Uterus (tissue), 4 donors: ENCODE data around the gene EPB41L2. TPM values are rescaled to one million over a fixed set of nuclear protein-coding genes. Genes with fewer than 3 reads are reported as not detected.

ENCODE experiments used
- DNase-seq, 2 donors: peaks; one replicate each; pipeline ENCODE4 v3.0.0-alpha.2; 2019 to 2020
- H3K27ac ChIP-seq, 2 donors: fragments of 200-600 bp; sonication (generic); 1 replicate in 1 of 2; 2 replicates in 1 of 2; pipeline ENCODE4 v1.5.1; 2016 to 2018
- H3K27me3 ChIP-seq, 2 donors: fragments of 200-600 bp; sonication (generic); one replicate each; pipeline ENCODE4 v1.5.1; 2018 to 2019; ENCODE audit warnings: control low read depth in 1 of 2
- H3K36me3 ChIP-seq, 2 donors: fragments of 200-600 bp; sonication (generic); one replicate each; pipeline ENCODE4 v1.5.1; 2019; ENCODE audit warnings: control low read depth in 1 of 2
- H3K4me1 ChIP-seq, 2 donors: fragments of 200-600 bp; sonication (generic); one replicate each; pipeline ENCODE4 v1.5.1; 2018 to 2019; ENCODE audit warnings: control low read depth in 1 of 2
- H3K4me3 ChIP-seq, 2 donors: fragments of 200-600 bp; sonication (generic); 1 replicate in 1 of 2; 2 replicates in 1 of 2; pipeline ENCODE4 v1.5.1; 2018 to 2019; ENCODE audit warnings: mild to moderate bottlenecking in 1 of 2
- H3K9me3 ChIP-seq, 2 donors: fragments of 200-600 bp; sonication (generic); one replicate each; pipeline ENCODE4 v1.5.1; 2019; ENCODE audit warnings: control low read depth in 1 of 2
- CTCF ChIP-seq, 4 experiments: fragments of 200-600 bp in 2 of 4; fragments of 450-650 bp in 2 of 4; sonication (generic) in 2 of 4; IDR thresholded peaks; one replicate each; pipeline ENCODE4 v1.5.1; 2016 to 2019; ENCODE audit warnings: antibody characterized with exemption in 4 of 4, mild to moderate bottlenecking in 2 of 4, moderate library complexity in 1 of 4
- POLR2A ChIP-seq, 2 donors: fragments of 450-650 bp; IDR thresholded peaks; one replicate each; pipeline ENCODE4 v1.6.1; 2016; ENCODE audit warnings: antibody characterized with exemption in 2 of 2, mild to moderate bottlenecking in 1 of 2, moderate library complexity in 1 of 2
- intact Hi-C: fragments of 100-400 bp; cut with DNase I; formaldehyde crosslinking; loops from one replicate; pipeline ENCODE4 v1.15.1; 2023; ENCODE audit warnings: low total_unique reads
- total RNA-seq, 4 donors: library from RNA; depleted of rRNA in 3 of 4; stranded (reverse); fragments of >200 nt in 3 of 4; gene quantifications; one replicate each; pipeline versions ENCODE4 v1.1.0 to v1.2.4, GENCODE V29; 2014 to 2023
- donor health status: DM: yes; HTN: yes; CAD: no.

EPB41L2 gene
- total RNA-seq, 4 donors from 2014 or later = 72.5 to 237 (median 148) TPM

GRCh38 chr6:131017962-131018361 lies 45.1 kb downstream of the EPB41L2 start:
- peaks cover 0 to 2% of the 10 kb centered on the region in 2 donors for H3K4me1 ChIP-seq
- intact Hi-C loops = no loop called here
- H3K27ac ChIP-seq = no peak overlapping the region
- H3K36me3 ChIP-seq = no peaks in the 10 kb centered on the region
- no peak for DNase-seq
- no peaks in the 10 kb centered on the region for H3K9me3 ChIP-seq
- no peaks in the 10 kb centered on the region for H3K27me3 ChIP-seq
- TF ChIP-seq CTCF (IDR thresholded peaks at IDR 0.05) (no peak), POLR2A (IDR thresholded peaks at IDR 0.05) (no peak)
- no peak overlapping the region for H3K4me3 ChIP-seq

- Histone ChIP-seq H3K9me3 (no peaks in the 10 kb centered on the region), H3K27me3 (no peaks in the 10 kb centered on the region), H3K36me3 (no peaks in the 10 kb centered on the region), H3K4me1 (peaks cover 0 to 9% of the 10 kb centered on the region in 2 donors), H3K4me3 (no peak overlapping the region), H3K27ac (peak overlapping the region; percentile 51 to 55)
- peak in 1 of 2 donors; percentile 31 for DNase-seq
- intact Hi-C loops = no loop called here
- TF ChIP-seq POLR2A (IDR thresholded peaks at IDR 0.05) (no peak), CTCF (IDR thresholded peaks at IDR 0.05) (no peak)
Measured at GRCh38 chr6:131015630-131016263, 47.3 kb downstream of the EPB41L2 start.

- Histone ChIP-seq H3K27ac (peak overlapping the region; percentile 51 to 55), H3K4me3 (no peak overlapping the region), H3K4me1 (peaks cover 0 to 9% of the 10 kb centered on the region in 2 donors), H3K36me3 (no peaks in the 10 kb centered on the region), H3K9me3 (no peaks in the 10 kb centered on the region), H3K27me3 (no peaks in the 10 kb centered on the region)
- DNase-seq = no peak
- no peak for TF ChIP-seq CTCF (IDR thresholded peaks at IDR 0.05)
- TF ChIP-seq POLR2A (IDR thresholded peaks at IDR 0.05) = no peak
- intact Hi-C loops = no loop called here
Measured at GRCh38 chr6:131015025-131015591, 47.9 kb downstream of the EPB41L2 start.

GRCh38 chr6:131014080-131014776 lies 48.8 kb downstream of the EPB41L2 start:
- H3K27ac ChIP-seq = peak overlapping the region; percentile 40 to 55
- H3K9me3 ChIP-seq = no peaks in the 10 kb centered on the region
- intact Hi-C loops = no loop called here
- H3K4me1 ChIP-seq = peaks cover 0 to 9% of the 10 kb centered on the region in 2 donors
- TF ChIP-seq CTCF (IDR thresholded peaks at IDR 0.05) = no peak
- TF ChIP-seq POLR2A (IDR thresholded peaks at IDR 0.05) = no peak
- no peaks in the 10 kb centered on the region for H3K27me3 ChIP-seq
- no peak overlapping the region for H3K4me3 ChIP-seq
- no peak for DNase-seq
- H3K36me3 ChIP-seq = no peaks in the 10 kb centered on the region

GRCh38 chr6:131013495-131013894 lies 49.5 kb downstream of the EPB41L2 start:
- H3K27ac ChIP-seq = peak overlapping the region; percentile 40 to 55
- no peak for TF ChIP-seq POLR2A (IDR thresholded peaks at IDR 0.05)
- TF ChIP-seq CTCF (IDR thresholded peaks at IDR 0.05) = no peak
- peaks cover 0 to 9% of the 10 kb centered on the region in 2 donors for H3K4me1 ChIP-seq
- intact Hi-C loops = no loop called here
- peak overlapping the region in 1 of 2 donors; percentile 28 for H3K4me3 ChIP-seq
- no peaks in the 10 kb centered on the region for H3K9me3 ChIP-seq
- no peaks in the 10 kb centered on the region for H3K27me3 ChIP-seq
- H3K36me3 ChIP-seq = no peaks in the 10 kb centered on the region
- DNase-seq = peak in 1 of 2 donors; percentile 23
